ENCODE data around the gene PTRH1. TPM values are rescaled to one million over a fixed set of nuclear protein-coding genes. Genes with fewer than 3 reads are reported as not detected.

Gene PTRH1
- total and polyA plus RNA-seq, 2 of the 13 experiments (the other 11 are each of a cell fraction or from before 2014, with no cell fraction given) = 4.0 to 10.4 TPM

Other genes with a start within 250 kb of the PTRH1 start
- gene STXBP1, start 103.4 kb downstream of the PTRH1 start, total RNA-seq (2016; rRNA removed; fragmentation: Illumina TruSeq; extraction: Trizol) = 2.9 and 4.4 TPM in 2 replicates
- 2.9 and 4.1 TPM in 2 replicates for gene STXBP1, start 103.4 kb downstream of the PTRH1 start, polyA plus RNA-seq (2011; rRNA removed)
- not detected in 2 replicates for gene CFAP157, start 8.7 kb downstream of the PTRH1 start, total RNA-seq (2016; rRNA removed; fragmentation: Illumina TruSeq; extraction: Trizol)
- gene CFAP157, start 8.7 kb downstream of the PTRH1 start, polyA plus RNA-seq (2011; rRNA removed) = 0.07 TPM in 1 of 2 replicates, not detected in the other
- not detected in 2 replicates for gene TTC16, start 416 bp upstream of the PTRH1 start, total RNA-seq (2016; rRNA removed; fragmentation: Illumina TruSeq; extraction: Trizol)
- gene TTC16, start 416 bp upstream of the PTRH1 start, polyA plus RNA-seq (2011; rRNA removed) = not detected in 2 replicates
- gene TOR2A, start 19.6 kb upstream of the PTRH1 start, total RNA-seq (2016; rRNA removed; fragmentation: Illumina TruSeq; extraction: Trizol) = 5.5 and 7.2 TPM in 2 replicates
- 3.5 and 4.9 TPM in 2 replicates for gene TOR2A, start 19.6 kb upstream of the PTRH1 start, polyA plus RNA-seq (2011; rRNA removed)
- gene SH2D3C, start 63.0 kb upstream of the PTRH1 start, total RNA-seq (2016; rRNA removed; fragmentation: Illumina TruSeq; extraction: Trizol) = not detected in 2 replicates
- not detected in 2 replicates for gene SH2D3C, start 63.0 kb upstream of the PTRH1 start, polyA plus RNA-seq (2011; rRNA removed)
- gene CDK9, start 70.4 kb upstream of the PTRH1 start, total RNA-seq (2016; rRNA removed; fragmentation: Illumina TruSeq; extraction: Trizol) = 16.8 TPM in 2 replicates
- 21.5 and 26.1 TPM in 2 replicates for gene CDK9, start 70.4 kb upstream of the PTRH1 start, polyA plus RNA-seq (2011; rRNA removed)
- gene FPGS, start 87.2 kb upstream of the PTRH1 start, total RNA-seq (2016; rRNA removed; fragmentation: Illumina TruSeq; extraction: Trizol) = 20.3 and 35.6 TPM in 2 replicates
- 36.8 and 41.3 TPM in 2 replicates for gene FPGS, start 87.2 kb upstream of the PTRH1 start, polyA plus RNA-seq (2011; rRNA removed)
- 0.02 TPM in 1 of 2 replicates, not detected in the other for gene ENG, start 139.0 kb upstream of the PTRH1 start, total RNA-seq (2016; rRNA removed; fragmentation: Illumina TruSeq; extraction: Trizol)
- gene ENG, start 139.0 kb upstream of the PTRH1 start, polyA plus RNA-seq (2011; rRNA removed) = 1.1 and 1.4 TPM in 2 replicates
- 25.7 and 32.8 TPM in 2 replicates for gene AK1, start 162.0 kb upstream of the PTRH1 start, total RNA-seq (2016; rRNA removed; fragmentation: Illumina TruSeq; extraction: Trizol)
- 19.1 and 28.5 TPM in 2 replicates for gene AK1, start 162.0 kb upstream of the PTRH1 start, polyA plus RNA-seq (2011; rRNA removed)
- gene ST6GALNAC6, start 183.9 kb upstream of the PTRH1 start, total RNA-seq (2016; rRNA removed; fragmentation: Illumina TruSeq; extraction: Trizol) = 16.7 and 18.5 TPM in 2 replicates
- 65.4 and 103 TPM in 2 replicates for gene ST6GALNAC6, start 183.9 kb upstream of the PTRH1 start, polyA plus RNA-seq (2011; rRNA removed)
- gene ST6GALNAC4, start 201.4 kb upstream of the PTRH1 start, total RNA-seq (2016; rRNA removed; fragmentation: Illumina TruSeq; extraction: Trizol) = 14.8 and 18.8 TPM in 2 replicates
- gene ST6GALNAC4, start 201.4 kb upstream of the PTRH1 start, polyA plus RNA-seq (2011; rRNA removed) = 27.7 and 36.4 TPM in 2 replicates
- 0.20 TPM in 1 of 2 replicates, not detected in the other for gene PIP5KL1, start 215.1 kb upstream of the PTRH1 start, total RNA-seq (2016; rRNA removed; fragmentation: Illumina TruSeq; extraction: Trizol)
- 0.44 and 0.49 TPM in 2 replicates for gene PIP5KL1, start 215.1 kb upstream of the PTRH1 start, polyA plus RNA-seq (2011; rRNA removed)
- 17.5 and 24.8 TPM in 2 replicates for gene DPM2, start 222.2 kb upstream of the PTRH1 start, total RNA-seq (2016; rRNA removed; fragmentation: Illumina TruSeq; extraction: Trizol)
- 35.3 and 38.6 TPM in 2 replicates for gene DPM2, start 222.2 kb upstream of the PTRH1 start, polyA plus RNA-seq (2011; rRNA removed)